Right lobe of liver (tissue), 4 donors: Measurements from ENCODE around the gene KRTAP8-1.

Source experiments
- CTCF ChIP-seq, 4 donors: fragments of 200-600 bp in 3 of 4; fragments of 450-650 bp in 1 of 4; IDR thresholded peaks; one replicate each; pipeline versions ENCODE4 v1.5.1 to v1.8.0; 2016 to 2022; ENCODE audit warnings: antibody characterized with exemption in 4 of 4, mild to moderate bottlenecking in 2 of 4
- POLR2A ChIP-seq: fragments of 450-650 bp; IDR thresholded peaks from one replicate; pipeline ENCODE4 v1.6.1; 2017; ENCODE audit warnings: antibody characterized with exemption, mild to moderate bottlenecking
- donor health status: DM: no; HTN: no; CAD: no.
- donor health status: DM: no; HTN: no; CAD: no.
- donor health status: DM: no; HTN: yes; CAD: no.

- TF ChIP-seq CTCF (IDR thresholded peaks at IDR 0.05) (no peak), POLR2A (no peak)
These were observed 29.9 kb upstream of the KRTAP8-1 start for GRCh38 chr21:30842990-30843389.
